ENCODE measurements around the gene PALM.
"Not testable (repeated sequence)": the region's sequence is repeated elsewhere in the genome, so short reads cannot be mapped to it uniquely, and the experiment has no call there.

The PALM gene

GRCh38 chr19:708154-709143 is at the start of gene PALM:
Gene PALM, plus strand, starts transcription at chr19:708935. Its CDS starts 212 bp downstream, at chr19:709147.
- H3K4me3 ChIP-seq (ENCODE audit: low read depth, low read length) = peak within 1 kb of the TSS; percentile 47
- no peak for DNase-seq (ENCODE audit: low read depth)

- DNase-seq (ENCODE audit: low read depth) = no peak
- peak overlapping the region; percentile 95 for H3K4me3 ChIP-seq (ENCODE audit: low read depth, low read length)
Observed at GRCh38 chr19:660793-661426, 47.8 kb upstream of the PALM start.

- H3K4me3 ChIP-seq (ENCODE audit: low read depth, low read length) = peak overlapping the region; percentile 95
- no peak for DNase-seq (ENCODE audit: low read depth)
Observed at GRCh38 chr19:661427-662196, 47.1 kb upstream of the PALM start.

- peak overlapping the region; percentile 95 for H3K4me3 ChIP-seq (ENCODE audit: low read depth, low read length)
- no peak for DNase-seq (ENCODE audit: low read depth)
Observed at GRCh38 chr19:662207-662961, 46.4 kb upstream of the PALM start.

GRCh38 chr19:662962-663681 is 45.6 kb upstream of the PALM start, which contains the start of gene RNF126:
Gene RNF126, minus strand, starts transcription at chr19:663214. Its CDS starts 93 bp downstream, at chr19:663121.
- H3K4me3 ChIP-seq (ENCODE audit: low read depth, low read length) = peak within 1 kb of the TSS; percentile 95
- DNase-seq (ENCODE audit: low read depth) = peak; percentile 73

GRCh38 chr19:663682-664117 is 45.0 kb upstream of the PALM start:
- peak overlapping the region; percentile 55 for H3K4me3 ChIP-seq (ENCODE audit: low read depth, low read length)
- DNase-seq (ENCODE audit: low read depth) = no peak

GRCh38 chr19:664913-665443 is 43.8 kb upstream of the PALM start:
- H3K4me3 ChIP-seq (ENCODE audit: low read depth, low read length) = no peak overlapping the region
- no peak for DNase-seq (ENCODE audit: low read depth)

GRCh38 chr19:666985-667573 is 41.7 kb upstream of the PALM start:
- H3K4me3 ChIP-seq (ENCODE audit: low read depth, low read length); DNase-seq (ENCODE audit: low read depth): not testable (repeated sequence)

- not testable (repeated sequence) for H3K4me3 ChIP-seq (ENCODE audit: low read depth, low read length); DNase-seq (ENCODE audit: low read depth)
Observed at GRCh38 chr19:668675-669434, 39.9 kb upstream of the PALM start.

GRCh38 chr19:670609-671075 is 38.1 kb upstream of the PALM start:
- no peak for DNase-seq (ENCODE audit: low read depth)
- no peak overlapping the region for H3K4me3 ChIP-seq (ENCODE audit: low read depth, low read length)

GRCh38 chr19:674282-675151 is 34.2 kb upstream of the PALM start:
- no peak for DNase-seq (ENCODE audit: low read depth)

GRCh38 chr19:676007-676338 is 32.8 kb upstream of the PALM start:
- no peak for DNase-seq (ENCODE audit: low read depth)
- H3K4me3 ChIP-seq (ENCODE audit: low read depth, low read length) = peak overlapping the region; percentile 74

More at GRCh38 chr19:674282-675151, 34.2 kb upstream of the PALM start:
- H3K4me3 ChIP-seq (ENCODE audit: low read depth, low read length) = no peak overlapping the region

GRCh38 chr19:676339-677105 is 32.2 kb upstream of the PALM start, which contains the start of gene FSTL3:
Gene FSTL3, plus strand, starts transcription at chr19:676392. Its CDS starts 32 bp downstream, at chr19:676424.
- H3K4me3 ChIP-seq (ENCODE audit: low read depth, low read length) = peak within 1 kb of the TSS; percentile 74

GRCh38 chr19:677201-677600 is 31.5 kb upstream of the PALM start:
- peak; percentile 70 for DNase-seq (ENCODE audit: low read depth)
- peak overlapping the region; percentile 74 for H3K4me3 ChIP-seq (ENCODE audit: low read depth, low read length)

More at GRCh38 chr19:676339-677105, 32.2 kb upstream of the PALM start, which contains the start of gene FSTL3:
- no peak for DNase-seq (ENCODE audit: low read depth)
